ENCODE results near the gene SLC2A6.

Gene SLC2A6

GRCh38 chr9:133470427-133470924, 8.4 kb downstream of the SLC2A6 start:
- Histone ChIP-seq H3F3A (ENCODE audit: insufficient read depth, low read length) (no peaks in the 10 kb centered on the region), H3K4me2 (ENCODE audit: low read length) (no peak overlapping the region), H3K36me3 (ENCODE audit: insufficient read depth, low read length) (peaks cover 25% of the 10 kb centered on the region), H3K79me2 (ENCODE audit: insufficient read depth, low read length) (no peaks in the 10 kb centered on the region), H3K27ac (ENCODE audit: low read depth, low read length, poor library complexity, severe bottlenecking) (no peak overlapping the region), H3K9ac (ENCODE audit: low read length) (no peak overlapping the region), H3K4me1 (ENCODE audit: insufficient read depth, low read length, severe bottlenecking) (no peaks in the 10 kb centered on the region), H3K9me2 (ENCODE audit: low read depth, low read length) (no peaks in the 10 kb centered on the region), H3K4me3 (ENCODE audit: low read depth, low read length, poor library complexity, severe bottlenecking) (no peak overlapping the region), H4K20me1 (ENCODE audit: insufficient read depth, low read length) (no peaks in the 10 kb centered on the region), H3K9me3 (ENCODE audit: low read length) (no peaks in the 10 kb centered on the region), H3K27me3 (ENCODE audit: insufficient read depth, low read length) (no peaks in the 10 kb centered on the region; the same call in 1 of the 2 replicates), H2AFZ (ENCODE audit: low read length) (no peak overlapping the region)
- TF ChIP-seq CTCF (IDR thresholded peaks at IDR 0.05; ENCODE audit: low read length) = no peak
- TF ChIP-seq EZH2 (IDR thresholded peaks at IDR 0.05; ENCODE audit: borderline replicate concordance, low read length) = no peak

- Histone ChIP-seq H4K20me1 (ENCODE audit: insufficient read depth, low read length) (no peaks in the 10 kb centered on the region), H3K9ac (ENCODE audit: low read length) (no peak overlapping the region), H3K79me2 (ENCODE audit: insufficient read depth, low read length) (no peaks in the 10 kb centered on the region), H2AFZ (ENCODE audit: low read length) (no peak overlapping the region), H3K27me3 (ENCODE audit: insufficient read depth, low read length) (no peaks in the 10 kb centered on the region; the same call in 1 of the 2 replicates), H3K4me3 (ENCODE audit: low read depth, low read length, poor library complexity, severe bottlenecking) (no peak overlapping the region), H3K36me3 (ENCODE audit: insufficient read depth, low read length) (peaks cover 19% of the 10 kb centered on the region; the same call in 1 of the 2 replicates), H3F3A (ENCODE audit: insufficient read depth, low read length) (no peaks in the 10 kb centered on the region), H3K4me2 (ENCODE audit: low read length) (no peak overlapping the region), H3K4me1 (ENCODE audit: insufficient read depth, low read length, severe bottlenecking) (no peaks in the 10 kb centered on the region), H3K27ac (ENCODE audit: low read depth, low read length, poor library complexity, severe bottlenecking) (no peak overlapping the region), H3K9me3 (ENCODE audit: low read length) (no peaks in the 10 kb centered on the region), H3K9me2 (ENCODE audit: low read depth, low read length) (no peaks in the 10 kb centered on the region)
- TF ChIP-seq EZH2 (IDR thresholded peaks at IDR 0.05; ENCODE audit: borderline replicate concordance, low read length) (no peak), CTCF (IDR thresholded peaks at IDR 0.05; ENCODE audit: low read length) (no peak)
Measured at GRCh38 chr9:133468777-133469421, 10.0 kb downstream of the SLC2A6 start.

- Histone ChIP-seq H3K9me3 (ENCODE audit: low read length) (no peaks in the 10 kb centered on the region), H3K27me3 (ENCODE audit: insufficient read depth, low read length) (no peaks in the 10 kb centered on the region; the same call in 1 of the 2 replicates), H3K9ac (ENCODE audit: low read length) (no peak overlapping the region)
Measured at GRCh38 chr9:133468374-133468773, 10.5 kb downstream of the SLC2A6 start.

More at GRCh38 chr9:133468374-133468773, 10.5 kb downstream of the SLC2A6 start:
- no peaks in the 10 kb centered on the region for H3K79me2 ChIP-seq (ENCODE audit: insufficient read depth, low read length)
- no peak overlapping the region for H3K4me2 ChIP-seq (ENCODE audit: low read length)
- no peak overlapping the region for H3K4me3 ChIP-seq (ENCODE audit: low read depth, low read length, poor library complexity, severe bottlenecking)
- H3F3A ChIP-seq (ENCODE audit: insufficient read depth, low read length) = no peaks in the 10 kb centered on the region
- TF ChIP-seq EZH2 (IDR thresholded peaks at IDR 0.05; ENCODE audit: borderline replicate concordance, low read length) (no peak), CTCF (IDR thresholded peaks at IDR 0.05; ENCODE audit: low read length) (no peak)
- H4K20me1 ChIP-seq (ENCODE audit: insufficient read depth, low read length) = no peaks in the 10 kb centered on the region
- no peaks in the 10 kb centered on the region for H3K4me1 ChIP-seq (ENCODE audit: insufficient read depth, low read length, severe bottlenecking)
- no peak overlapping the region for H3K27ac ChIP-seq (ENCODE audit: low read depth, low read length, poor library complexity, severe bottlenecking)
- H3K36me3 ChIP-seq (ENCODE audit: insufficient read depth, low read length) = peaks cover 19% of the 10 kb centered on the region; the same call in 1 of the 2 replicates
- no peak overlapping the region for H2AFZ ChIP-seq (ENCODE audit: low read length)
- H3K9me2 ChIP-seq (ENCODE audit: low read depth, low read length) = no peaks in the 10 kb centered on the region

Measured in OCI-LY1 (cell line).